GM18861 (cell line): ENCODE measurements around the gene GPR68.
A peak's percentile ranks its signal among the peaks of the same experiment; 100 is the strongest.
"Not testable (repeated sequence)": the region's sequence is repeated elsewhere in the genome, so short reads cannot be mapped to it uniquely, and the experiment has no call there.

Experiments used
- ATAC-seq: cut with Tn5 transposase; IDR thresholded peaks from one replicate; pipeline ENCODE4 v1.9.1; 2021; ENCODE audit not compliant: unreplicated experiment

GPR68 gene

GRCh38 chr14:91254461-91254860 lies 10.0 kb upstream of the GPR68 start:
- no peak for ATAC-seq

- ATAC-seq, result no peak
These were observed 9.4 kb upstream of the GPR68 start for GRCh38 chr14:91253795-91254323.

GRCh38 chr14:91252871-91253794 lies 8.6 kb upstream of the GPR68 start:
- ATAC-seq, result no peak

- no peak for ATAC-seq
These were observed 6.4 kb upstream of the GPR68 start for GRCh38 chr14:91250912-91251311.

GRCh38 chr14:91249841-91250616 lies 5.5 kb upstream of the GPR68 start:
- ATAC-seq, result peak; percentile 92

GRCh38 chr14:91246051-91246852 lies 1.7 kb upstream of the GPR68 start:
- ATAC-seq, result no peak

GRCh38 chr14:91245616-91246015 lies 1.1 kb upstream of the GPR68 start:
- not testable (repeated sequence) for ATAC-seq

- no peak for ATAC-seq
These were observed 525 bp upstream of the GPR68 start for GRCh38 chr14:91245029-91245428.

- no peak for ATAC-seq
These were observed 1.4 kb downstream of the GPR68 start for GRCh38 chr14:91243074-91243471.

- no peak for ATAC-seq
These were observed 1.9 kb downstream of the GPR68 start for GRCh38 chr14:91242635-91243034.

GRCh38 chr14:91241863-91242262 lies 2.6 kb downstream of the GPR68 start:
- ATAC-seq, result no peak

GRCh38 chr14:91238661-91239060 lies 5.8 kb downstream of the GPR68 start:
- no peak for ATAC-seq

GRCh38 chr14:91238085-91238484 lies 6.4 kb downstream of the GPR68 start:
- ATAC-seq, result no peak

- ATAC-seq, result no peak
These were observed 7.3 kb downstream of the GPR68 start for GRCh38 chr14:91237219-91237618.

GRCh38 chr14:91235841-91236240 lies 8.7 kb downstream of the GPR68 start:
- ATAC-seq, result no peak

GRCh38 chr14:91234791-91235114 lies 9.8 kb downstream of the GPR68 start:
- ATAC-seq, result no peak

GRCh38 chr14:91233936-91234790 lies 10.3 kb downstream of the GPR68 start:
- no peak for ATAC-seq

GRCh38 chr14:91232603-91233002 lies 11.9 kb downstream of the GPR68 start:
- no peak for ATAC-seq

GRCh38 chr14:91232052-91232451 lies 12.5 kb downstream of the GPR68 start:
- ATAC-seq, result no peak

GRCh38 chr14:91231446-91231845 lies 13.1 kb downstream of the GPR68 start:
- ATAC-seq, result no peak
